ENCODE results near the gene SEC14L1. TPM values are rescaled to one million over a fixed set of nuclear protein-coding genes. Genes with fewer than 3 reads are reported as not detected.

Gene SEC14L1
- total RNA-seq, 1 donor from 2014 or later = 63.9 TPM

- peak; percentile 13 for DNase-seq
- no peak for ATAC-seq (ENCODE audit: poor library complexity)
- intact Hi-C loops (cut with DNase I) = no loop called here
These were observed 76.4 kb downstream of the SEC14L1 start for GRCh38 chr17:77217123-77217522.

- DNase-seq = peak; percentile 54
- intact Hi-C loops (cut with DNase I) = no loop called here
- no peak for ATAC-seq (ENCODE audit: poor library complexity)
These were observed 76.8 kb downstream of the SEC14L1 start for GRCh38 chr17:77217566-77217965.

GRCh38 chr17:77218902-77219301 is 78.1 kb downstream of the SEC14L1 start:
- intact Hi-C loops (cut with DNase I) = no loop called here
- ATAC-seq (ENCODE audit: poor library complexity) = no peak
- DNase-seq = peak; percentile 17

- intact Hi-C loops (cut with DNase I) = no loop called here
- ATAC-seq (ENCODE audit: poor library complexity) = no peak
- DNase-seq = no peak
These were observed 81.6 kb downstream of the SEC14L1 start for GRCh38 chr17:77222356-77222755.

GRCh38 chr17:77223642-77224420 is 83.1 kb downstream of the SEC14L1 start:
- ATAC-seq (ENCODE audit: poor library complexity) = no peak
- intact Hi-C loops (cut with DNase I) = no loop called here
- DNase-seq = no peak

GRCh38 chr17:77225265-77225664 is 84.5 kb downstream of the SEC14L1 start:
- DNase-seq = no peak
- no peak for ATAC-seq (ENCODE audit: poor library complexity)
- intact Hi-C loops (cut with DNase I) = no loop called here

GRCh38 chr17:77227461-77228240 is 86.9 kb downstream of the SEC14L1 start:
- ATAC-seq (ENCODE audit: poor library complexity) = peak; percentile 13
- intact Hi-C loops (cut with DNase I) = no loop called here
- DNase-seq = no peak

- no peak for DNase-seq
- no peak for ATAC-seq (ENCODE audit: poor library complexity)
- intact Hi-C loops (cut with DNase I) = no loop called here
These were observed 87.5 kb downstream of the SEC14L1 start for GRCh38 chr17:77228241-77228752.

GRCh38 chr17:77228816-77229215 is 88.0 kb downstream of the SEC14L1 start:
- DNase-seq (no peak), ATAC-seq (ENCODE audit: poor library complexity) (no peak)
- intact Hi-C loops (cut with DNase I) = no loop called here

- DNase-seq (no peak), ATAC-seq (ENCODE audit: poor library complexity) (no peak)
- intact Hi-C loops (cut with DNase I) = no loop called here
These were observed 89.1 kb downstream of the SEC14L1 start for GRCh38 chr17:77229786-77230435.

GRCh38 chr17:77230436-77230830 is 89.7 kb downstream of the SEC14L1 start:
- ATAC-seq (ENCODE audit: poor library complexity) (no peak), DNase-seq (no peak)
- intact Hi-C loops (cut with DNase I) = no loop called here

GRCh38 chr17:77231076-77231871 is 90.5 kb downstream of the SEC14L1 start:
- ATAC-seq (ENCODE audit: poor library complexity) (no peak), DNase-seq (no peak)
- intact Hi-C loops (cut with DNase I) = no loop called here

- DNase-seq = no peak
- ATAC-seq (ENCODE audit: poor library complexity) = no peak
- intact Hi-C loops (cut with DNase I) = no loop called here
These were observed 92.4 kb downstream of the SEC14L1 start for GRCh38 chr17:77233127-77233526.

GRCh38 chr17:77233635-77234334 is 93.0 kb downstream of the SEC14L1 start:
- intact Hi-C loops (cut with DNase I) = no loop called here
- ATAC-seq (ENCODE audit: poor library complexity) (no peak), DNase-seq (no peak)

- DNase-seq (peak; percentile 26), ATAC-seq (ENCODE audit: poor library complexity) (no peak)
- intact Hi-C loops (cut with DNase I) = no loop called here
These were observed 93.9 kb downstream of the SEC14L1 start for GRCh38 chr17:77234695-77235094.

- DNase-seq (peak; percentile 77), ATAC-seq (ENCODE audit: poor library complexity) (peak; percentile 66)
- intact Hi-C loops (cut with DNase I) = no loop called here
These were observed 94.7 kb downstream of the SEC14L1 start for GRCh38 chr17:77235370-77235941.

GRCh38 chr17:77237232-77238008 is 96.7 kb downstream of the SEC14L1 start:
- ATAC-seq (ENCODE audit: poor library complexity) (peak; percentile 51), DNase-seq (peak; percentile 5)
- intact Hi-C loops (cut with DNase I) = no loop called here

Measured in Right ventricle myocardium superior (tissue), 1 donor.